PFSK-1 (cell line): ENCODE data around the gene MIPEP.

Experiments used
- FOXP2 ChIP-seq: optimal IDR thresholded peaks from 2 replicates; pipeline ENCODE3; 2011; ENCODE audit warnings: borderline replicate concordance, control low read depth, inconsistent platforms; ENCODE audit not compliant: insufficient read depth; ENCODE audit errors: extremely low read length, extremely low read depth
- POLR2AphosphoS5 ChIP-seq: IDR thresholded peaks from 2 replicates; pipeline ENCODE4 v1.6.1; 2012; ENCODE audit warnings: low read depth, mild to moderate bottlenecking, control low read depth, low read length, moderate library complexity
- SIN3A ChIP-seq: IDR thresholded peaks from 2 replicates; pipeline ENCODE4 v1.6.1; 2012; ENCODE audit warnings: mild to moderate bottlenecking, low read length, moderate library complexity, borderline replicate concordance; ENCODE audit not compliant: insufficient read depth
- TAF1 ChIP-seq: IDR thresholded peaks from 2 replicates; pipeline ENCODE4 v1.6.1; 2012; ENCODE audit warnings: low read length, control low read depth, borderline replicate concordance; ENCODE audit not compliant: insufficient read depth
- TF ChIP-seq, protein P1 (sequence below), 2 experiments: IDR thresholded peaks; 2 replicates each; pipeline versions ENCODE4 v1.6.1 to v1.8.0; 2011 to 2012; ENCODE audit warnings: low read depth in 2 of 2, low read length in 2 of 2, control low read depth in 1 of 2, inconsistent platforms in 1 of 2, mild to moderate bottlenecking in 1 of 2, moderate library complexity in 1 of 2; ENCODE audit not compliant: insufficient read depth in 1 of 2

MIPEP gene

DNA sequence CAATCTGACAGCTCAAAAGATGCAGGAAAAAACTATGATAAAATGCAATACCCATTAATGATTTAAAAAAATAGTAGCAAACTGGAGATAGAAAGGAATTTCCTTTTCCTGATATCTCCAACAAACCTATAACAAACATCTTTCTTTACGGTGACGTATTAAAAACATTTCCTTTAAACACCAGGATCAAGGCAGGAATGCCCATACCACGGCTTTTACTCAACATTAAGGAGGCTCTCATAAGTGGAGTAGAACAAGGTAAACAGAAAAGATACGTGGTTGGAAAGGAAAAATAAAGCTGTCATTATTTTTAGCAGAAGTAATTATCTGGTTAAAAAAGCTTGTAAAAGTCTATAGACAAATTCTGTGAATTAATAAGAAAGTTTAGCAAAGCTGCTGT, 61.1 kb downstream of the MIPEP start:
- TF ChIP-seq, protein P1, sequence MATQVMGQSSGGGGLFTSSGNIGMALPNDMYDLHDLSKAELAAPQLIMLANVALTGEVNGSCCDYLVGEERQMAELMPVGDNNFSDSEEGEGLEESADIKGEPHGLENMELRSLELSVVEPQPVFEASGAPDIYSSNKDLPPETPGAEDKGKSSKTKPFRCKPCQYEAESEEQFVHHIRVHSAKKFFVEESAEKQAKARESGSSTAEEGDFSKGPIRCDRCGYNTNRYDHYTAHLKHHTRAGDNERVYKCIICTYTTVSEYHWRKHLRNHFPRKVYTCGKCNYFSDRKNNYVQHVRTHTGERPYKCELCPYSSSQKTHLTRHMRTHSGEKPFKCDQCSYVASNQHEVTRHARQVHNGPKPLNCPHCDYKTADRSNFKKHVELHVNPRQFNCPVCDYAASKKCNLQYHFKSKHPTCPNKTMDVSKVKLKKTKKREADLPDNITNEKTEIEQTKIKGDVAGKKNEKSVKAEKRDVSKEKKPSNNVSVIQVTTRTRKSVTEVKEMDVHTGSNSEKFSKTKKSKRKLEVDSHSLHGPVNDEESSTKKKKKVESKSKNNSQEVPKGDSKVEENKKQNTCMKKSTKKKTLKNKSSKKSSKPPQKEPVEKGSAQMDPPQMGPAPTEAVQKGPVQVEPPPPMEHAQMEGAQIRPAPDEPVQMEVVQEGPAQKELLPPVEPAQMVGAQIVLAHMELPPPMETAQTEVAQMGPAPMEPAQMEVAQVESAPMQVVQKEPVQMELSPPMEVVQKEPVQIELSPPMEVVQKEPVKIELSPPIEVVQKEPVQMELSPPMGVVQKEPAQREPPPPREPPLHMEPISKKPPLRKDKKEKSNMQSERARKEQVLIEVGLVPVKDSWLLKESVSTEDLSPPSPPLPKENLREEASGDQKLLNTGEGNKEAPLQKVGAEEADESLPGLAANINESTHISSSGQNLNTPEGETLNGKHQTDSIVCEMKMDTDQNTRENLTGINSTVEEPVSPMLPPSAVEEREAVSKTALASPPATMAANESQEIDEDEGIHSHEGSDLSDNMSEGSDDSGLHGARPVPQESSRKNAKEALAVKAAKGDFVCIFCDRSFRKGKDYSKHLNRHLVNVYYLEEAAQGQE (IDR thresholded peaks at IDR 0.05; ENCODE audit: insufficient read depth in 1 of 2, low read depth in 2 of 2, low read length in 2 of 2), result no peak
- TF ChIP-seq POLR2AphosphoS5 (no peak), SIN3A (no peak), TAF1 (no peak)

DNA sequence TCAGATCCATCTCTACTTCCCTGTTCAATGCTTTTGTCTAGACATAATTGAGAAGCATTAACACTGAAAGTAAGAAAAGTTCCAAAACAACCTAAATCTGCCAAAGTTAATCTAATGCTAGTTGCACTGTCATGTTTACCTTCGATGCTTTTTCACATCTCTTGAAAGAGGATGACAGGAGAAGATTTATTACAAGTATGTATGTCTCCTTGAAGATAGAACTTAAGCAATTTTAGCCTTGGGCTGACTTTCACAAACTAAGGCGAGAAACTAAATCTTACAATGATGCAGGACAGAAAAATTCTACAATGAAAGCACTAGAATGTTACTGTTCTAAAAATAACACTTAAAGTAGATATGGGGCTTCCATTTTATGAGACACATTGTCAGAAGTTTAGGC, 64.0 kb downstream of the MIPEP start:
- TF ChIP-seq FOXP2, result no peak

DNA sequence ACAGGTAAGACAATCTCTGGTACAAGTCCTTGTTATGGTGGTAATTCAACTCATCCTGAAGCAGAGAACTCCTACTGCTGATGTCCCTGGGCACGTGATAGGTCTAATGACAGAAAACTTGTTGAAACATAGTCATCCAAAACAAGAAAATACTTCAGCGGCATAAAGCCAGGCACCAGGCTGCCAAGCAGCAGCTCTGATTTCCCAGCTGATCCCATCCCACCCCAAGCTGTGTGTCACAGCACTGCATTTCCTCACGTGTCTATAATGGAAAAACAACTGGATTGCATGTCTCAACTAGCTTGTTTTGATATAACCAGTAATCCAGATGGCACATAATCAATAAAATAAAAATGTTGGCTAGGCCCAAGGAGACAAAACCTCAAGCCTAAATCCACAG, 64.8 kb downstream of the MIPEP start:
- TF ChIP-seq FOXP2 (no peak), SIN3A (no peak), TAF1 (no peak), POLR2AphosphoS5 (no peak)
- TF ChIP-seq, protein P1 (IDR thresholded peaks at IDR 0.05; ENCODE audit: insufficient read depth in 1 of 2, low read depth in 2 of 2, low read length in 2 of 2), result no peak

DNA sequence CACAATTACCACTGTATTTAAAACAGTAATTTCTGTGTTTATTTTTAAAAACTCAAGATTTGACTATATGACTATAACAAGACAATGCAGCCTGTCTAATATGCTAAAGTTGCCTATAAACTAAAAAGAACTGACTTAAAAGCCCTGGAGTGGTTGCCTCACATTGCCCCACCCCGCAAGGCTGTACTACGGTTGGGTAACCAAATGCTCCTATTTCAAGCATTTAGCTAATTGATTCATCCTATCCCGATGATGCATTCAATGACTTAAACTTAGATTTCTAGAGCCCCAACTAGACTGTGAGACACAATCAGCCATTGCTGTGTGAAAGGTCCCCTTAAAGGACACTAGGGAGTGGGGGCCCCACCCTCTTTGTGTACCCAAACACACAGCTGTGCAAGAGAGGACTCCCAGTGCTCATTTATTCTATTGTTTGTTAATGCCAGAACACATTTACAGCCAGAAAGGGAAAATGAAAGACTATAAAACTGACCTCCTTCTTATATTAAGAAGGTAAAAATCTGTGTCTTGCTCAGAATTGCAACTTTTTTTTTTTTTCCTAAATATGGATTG, 66.9 kb downstream of the MIPEP start:
- TF ChIP-seq TAF1 (no peak), FOXP2 (no peak), SIN3A (no peak), POLR2AphosphoS5 (no peak)
- TF ChIP-seq, protein P1 (IDR thresholded peaks at IDR 0.05; ENCODE audit: insufficient read depth in 1 of 2, low read depth in 2 of 2, low read length in 2 of 2), result no peak

DNA sequence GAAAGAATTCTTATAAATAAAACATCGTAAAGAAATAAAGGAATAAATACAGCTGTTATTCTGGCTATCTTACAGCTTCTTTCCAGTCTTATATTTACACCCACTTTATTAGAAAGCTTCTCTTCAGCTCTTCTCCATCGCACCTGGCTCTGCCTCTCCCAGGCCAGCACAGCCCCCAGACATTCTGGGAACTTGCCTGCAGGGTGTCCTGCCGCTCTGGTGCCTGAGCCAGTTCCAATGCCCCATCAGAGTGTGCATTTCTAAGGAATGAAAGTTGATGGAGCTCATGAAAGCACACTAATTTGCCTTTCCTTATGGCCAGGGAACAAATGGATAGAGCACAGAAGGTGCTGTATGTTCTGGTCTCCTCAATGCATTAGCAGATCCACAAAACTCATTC, 68.7 kb downstream of the MIPEP start:
- TF ChIP-seq FOXP2, result no peak
- TF ChIP-seq, protein P1 (IDR thresholded peaks at IDR 0.05; ENCODE audit: insufficient read depth in 1 of 2, low read depth in 2 of 2, low read length in 2 of 2), result no peak
- TF ChIP-seq POLR2AphosphoS5, result no peak
- TF ChIP-seq SIN3A, result no peak
- TF ChIP-seq TAF1, result no peak
